Stomach (tissue), 4 donors: ENCODE data around the gene LYPD3.

ENCODE experiments used
- POLR2A ChIP-seq, 4 donors: fragments of 450-650 bp; IDR thresholded peaks; one replicate each; pipeline ENCODE4 v1.6.1; 2016; ENCODE audit warnings: antibody characterized with exemption in 4 of 4, control low read depth in 2 of 4, mild to moderate bottlenecking in 1 of 4, moderate library complexity in 1 of 4
- POLR2AphosphoS5 ChIP-seq, 3 donors: sonication (generic); formaldehyde crosslinking; IDR thresholded peaks; one replicate each; pipeline ENCODE4 v1.6.1; 2016; ENCODE audit warnings: antibody characterized with exemption in 3 of 3
- TF ChIP-seq, protein P1 (sequence below), 7 experiments: fragments of 450-650 bp in 4 of 7; fragments of 200-600 bp in 3 of 7; sonication (generic) in 3 of 7; IDR thresholded peaks; one replicate each; pipeline ENCODE4 v1.5.1; 2016 to 2019; ENCODE audit warnings: antibody characterized with exemption in 7 of 7, control low read depth in 2 of 7, mild to moderate bottlenecking in 1 of 7

DNA sequence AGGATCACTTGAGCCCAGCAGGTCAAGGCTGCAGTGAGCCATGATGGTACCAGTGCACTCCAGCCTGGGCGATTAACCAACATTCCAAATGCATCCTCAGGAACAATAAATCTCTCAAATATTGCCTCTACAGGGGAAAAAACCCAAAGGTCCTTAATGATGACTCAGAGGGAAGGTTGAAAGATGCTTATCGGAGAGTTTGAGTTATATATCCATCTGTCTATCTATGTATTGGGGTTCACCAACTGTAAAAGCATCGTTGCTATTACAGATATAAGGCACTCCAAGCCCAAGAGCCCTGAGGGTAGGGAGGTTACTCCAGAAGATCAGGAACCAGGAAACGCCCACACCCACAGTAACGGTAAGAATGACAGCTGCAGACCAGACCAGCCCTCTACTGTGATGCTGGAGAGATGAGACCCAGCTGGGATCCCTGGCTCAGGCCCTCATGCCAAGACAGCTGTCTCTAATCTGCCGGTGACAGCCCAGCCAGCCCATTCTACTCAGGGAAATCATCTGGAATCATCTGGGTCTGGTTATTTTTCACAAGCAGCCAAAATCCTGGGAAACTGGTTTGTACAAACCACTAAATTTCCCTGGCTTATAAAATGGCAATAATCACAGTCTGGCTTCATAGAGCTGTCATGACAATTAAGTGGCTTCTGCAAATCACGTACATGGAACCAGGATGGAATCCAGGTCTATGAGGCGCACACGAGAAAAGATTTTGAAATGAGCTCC lies 26.9 kb downstream of the LYPD3 start:
- TF ChIP-seq POLR2AphosphoS5 (IDR thresholded peaks at IDR 0.05) = peak in 1 of 3 donors; percentile 27
- TF ChIP-seq, protein P1, sequence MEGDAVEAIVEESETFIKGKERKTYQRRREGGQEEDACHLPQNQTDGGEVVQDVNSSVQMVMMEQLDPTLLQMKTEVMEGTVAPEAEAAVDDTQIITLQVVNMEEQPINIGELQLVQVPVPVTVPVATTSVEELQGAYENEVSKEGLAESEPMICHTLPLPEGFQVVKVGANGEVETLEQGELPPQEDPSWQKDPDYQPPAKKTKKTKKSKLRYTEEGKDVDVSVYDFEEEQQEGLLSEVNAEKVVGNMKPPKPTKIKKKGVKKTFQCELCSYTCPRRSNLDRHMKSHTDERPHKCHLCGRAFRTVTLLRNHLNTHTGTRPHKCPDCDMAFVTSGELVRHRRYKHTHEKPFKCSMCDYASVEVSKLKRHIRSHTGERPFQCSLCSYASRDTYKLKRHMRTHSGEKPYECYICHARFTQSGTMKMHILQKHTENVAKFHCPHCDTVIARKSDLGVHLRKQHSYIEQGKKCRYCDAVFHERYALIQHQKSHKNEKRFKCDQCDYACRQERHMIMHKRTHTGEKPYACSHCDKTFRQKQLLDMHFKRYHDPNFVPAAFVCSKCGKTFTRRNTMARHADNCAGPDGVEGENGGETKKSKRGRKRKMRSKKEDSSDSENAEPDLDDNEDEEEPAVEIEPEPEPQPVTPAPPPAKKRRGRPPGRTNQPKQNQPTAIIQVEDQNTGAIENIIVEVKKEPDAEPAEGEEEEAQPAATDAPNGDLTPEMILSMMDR (IDR thresholded peaks at IDR 0.05) = no peak
- TF ChIP-seq POLR2A (IDR thresholded peaks at IDR 0.05) = no peak
